HCT116 (cell line): Measurements from ENCODE around the gene OASL. TPM values are rescaled to one million over a fixed set of nuclear protein-coding genes. Genes with fewer than 3 reads are reported as not detected.

ENCODE experiments used
- ATAC-seq: fragments of 200-7000 bp; cut with Tn5 transposase; 2 replicates; pipeline ENCODE4 v1.9.1; 2020; ENCODE audit warnings: mild to moderate bottlenecking, moderate library complexity
- BruUV-seq: library from RNA; stranded (reverse); fragments of 400-500 nt; replicated peaks from 2 replicates; lab custom pipeline; 2021; lab: Mats Ljungman, UMichigan
- CTCF ChIA-PET: fragments of 300-600 bp; sonication (Branson Sonifier 250); formaldehyde crosslinking; loops from one replicate; lab custom pipeline; 2021; ENCODE audit warnings: antibody characterized with exemption; lab: Charles Lee
- POLR2A ChIA-PET: fragments of 300-600, 350-600 bp; sonication (Branson Sonifier 250); formaldehyde crosslinking; loops from one replicate; lab custom pipeline; 2021; ENCODE audit warnings: antibody characterized with exemption; lab: Charles Lee
- RAD21 ChIA-PET, 2 experiments: fragments of 300-600 bp; sonication (Branson Sonifier 250); formaldehyde crosslinking; loops; one replicate each; lab custom pipeline; 2023; ENCODE audit warnings: low total read pairs in 2 of 2; ENCODE audit not compliant: uncharacterized antibody in 2 of 2, unreplicated experiment in 2 of 2, low non-redundant PET in 1 of 2; lab: Charles Lee
- DNase-seq: peaks from one replicate; pipeline ENCODE4 v3.0.0-alpha.2; 2010; ENCODE audit warnings: low read depth, low spot score
- H2AFZ ChIP-seq: fragments of 200-600 bp; shearing (Covaris generic), sonication (generic); 2 replicates; pipeline ENCODE4 v1.6.1; 2017; ENCODE audit warnings: low read depth, mixed run types, mixed read lengths, antibody characterized with exemption, low read length; ENCODE audit not compliant: poor library complexity, severe bottlenecking
- H3K27ac ChIP-seq: 2 replicates; pipeline ENCODE4 v1.5.1; 2012; ENCODE audit warnings: low read depth, low read length
- H3K27me3 ChIP-seq: fragments of 200-600 bp; sonication (generic); 2 replicates; pipeline ENCODE4 v1.6.1; 2016; ENCODE audit warnings: mixed run types, low read length, mixed read lengths; ENCODE audit not compliant: insufficient read depth
- H3K36me3 ChIP-seq, 2 experiments: fragments of 200-500 bp in 1 of 2; fragments of 200-600 bp in 1 of 2; sonication (Bioruptor generic) in 1 of 2; sonication (generic) in 1 of 2; 2 replicates each; pipeline versions ENCODE4 v1.5.1 to v1.6.1; 2014 to 2016; ENCODE audit warnings: low read length in 2 of 2, inconsistent platforms in 1 of 2, mixed read lengths in 1 of 2, mixed run types in 1 of 2; ENCODE audit not compliant: insufficient read depth in 2 of 2, control insufficient read depth in 1 of 2
- H3K4me1 ChIP-seq, 2 experiments: fragments of 200-600 bp in 1 of 2; sonication (generic) in 1 of 2; 2 replicates each; pipeline versions ENCODE4 v1.5.1 to v1.6.1; 2012 to 2017; ENCODE audit warnings: low read length in 2 of 2, inconsistent platforms in 1 of 2, mild to moderate bottlenecking in 1 of 2, mixed read lengths in 1 of 2, mixed run types in 1 of 2, moderate library complexity in 1 of 2; ENCODE audit not compliant: insufficient read depth in 2 of 2, control insufficient read depth in 1 of 2
- H3K4me2 ChIP-seq: fragments of 200-600 bp; sonication (generic); 2 replicates; pipeline ENCODE4 v1.6.1; 2017; ENCODE audit warnings: mixed run types, low read length, mixed read lengths
- H3K4me3 ChIP-seq, 2 experiments: fragments of 200-600 bp in 1 of 2; sonication (generic) in 1 of 2; replicated peaks in 1 of 2; 2 replicates each; pipeline ENCODE4 v1.5.1; 2011 to 2016; ENCODE audit warnings: low read length in 2 of 2, control low read depth in 1 of 2, low read depth in 1 of 2, mild to moderate bottlenecking in 1 of 2, mixed read lengths in 1 of 2, mixed run types in 1 of 2
- H3K79me2 ChIP-seq: fragments of 200-600 bp; sonication (generic); 2 replicates; pipeline ENCODE4 v1.6.1; 2017; ENCODE audit warnings: mild to moderate bottlenecking, mixed run types, low read length, moderate library complexity, mixed read lengths; ENCODE audit not compliant: insufficient read depth
- H3K9ac ChIP-seq: fragments of 200-600 bp; sonication (generic); 2 replicates; pipeline ENCODE4 v1.6.1; 2016; ENCODE audit warnings: low read length, mixed read lengths
- H3K9me2 ChIP-seq: fragments of 200-600 bp; sonication (generic), shearing (Covaris generic); 2 replicates; pipeline ENCODE4 v1.6.1; 2017; ENCODE audit warnings: mixed run types, mild to moderate bottlenecking, moderate library complexity; ENCODE audit not compliant: insufficient read depth
- H3K9me3 ChIP-seq, 2 experiments: fragments of 200-500 bp in 1 of 2; fragments of 200-600 bp in 1 of 2; sonication (Bioruptor generic) in 1 of 2; sonication (generic) in 1 of 2; 2 replicates each; pipeline ENCODE4 v1.6.1; 2014 to 2017; ENCODE audit warnings: low read length in 2 of 2, mixed read lengths in 2 of 2, inconsistent platforms in 1 of 2, low read depth in 1 of 2, mild to moderate bottlenecking in 1 of 2, mixed run types in 1 of 2, moderate library complexity in 1 of 2; ENCODE audit not compliant: control insufficient read depth in 1 of 2, insufficient read depth in 1 of 2
- H4K20me1 ChIP-seq: fragments of 200-600 bp; sonication (generic), shearing (Covaris generic); 2 replicates; pipeline ENCODE4 v1.6.1; 2017; ENCODE audit warnings: mixed run types, mild to moderate bottlenecking, moderate library complexity; ENCODE audit not compliant: insufficient read depth
- CEBPB ChIP-seq: IDR thresholded peaks from 2 replicates; pipeline ENCODE4 v1.6.1; 2012; ENCODE audit warnings: low read depth
- ELF1 ChIP-seq: IDR thresholded peaks from 2 replicates; pipeline ENCODE4 v1.6.1; 2012; ENCODE audit warnings: low read depth, borderline replicate concordance
- EZH2 ChIP-seq: fragments of 200-600 bp; sonication (generic); IDR thresholded peaks from 2 replicates; pipeline ENCODE4 v1.6.1; 2017; ENCODE audit warnings: antibody characterized with exemption, mixed run types
- REST ChIP-seq: IDR thresholded peaks from 2 replicates; pipeline ENCODE4 v1.6.1; 2012; ENCODE audit warnings: low read depth
- SRF ChIP-seq: IDR thresholded peaks from 2 replicates; pipeline ENCODE4 v1.6.1; 2012; ENCODE audit warnings: low read depth
- ZBTB33 ChIP-seq: IDR thresholded peaks from 2 replicates; pipeline ENCODE4 v1.6.1; 2011; ENCODE audit warnings: mild to moderate bottlenecking, low read length, moderate library complexity; ENCODE audit not compliant: insufficient replicate concordance; ENCODE audit errors: extremely low read depth
- intact Hi-C: fragments of 100-400 bp; cut with micrococcal nuclease; formaldehyde crosslinking; loops from 2 replicates; pipeline ENCODE4 v1.10.0; 2022
- total RNA-seq: library from RNA; stranded (reverse); gene quantifications from one replicate; pipeline ENCODE4 v1.2.1, GENCODE V29; 2021; ENCODE audit not compliant: unreplicated experiment

Gene OASL
- total RNA-seq, 1 experiment from 2014 or later, result 4.1 TPM

- ChIA-PET RAD21 (no interaction called here), POLR2A (no interaction called here), CTCF (no interaction called here)
- no peak for TF ChIP-seq CEBPB
- H3K4me2 ChIP-seq, result no peak overlapping the region
- H3K4me1 ChIP-seq, result peaks cover 0 to 8% of the 10 kb centered on the region in 2 experiments; a peak in 1 of 4 replicates
- ATAC-seq (no peak), DNase-seq (no peak)
- no peak overlapping the region for H3K9ac ChIP-seq
- H3K27me3 ChIP-seq, result no peaks in the 10 kb centered on the region
- no peaks in the 10 kb centered on the region for H3K9me2 ChIP-seq
- H2AFZ ChIP-seq, result no peak overlapping the region
- no peak overlapping the region for H3K27ac ChIP-seq
- intact Hi-C loops, result no loop called here
- H3K36me3 ChIP-seq, result no peaks in the 10 kb centered on the region
- H4K20me1 ChIP-seq, result no peaks in the 10 kb centered on the region
- H3K9me3 ChIP-seq, result no peaks in the 10 kb centered on the region
- no peak overlapping the region for H3K4me3 ChIP-seq
- BruUV-seq, result no TSS peak
- no peaks in the 10 kb centered on the region for H3K79me2 ChIP-seq
These were observed 17.3 kb downstream of the OASL start for GRCh38 chr12:121021754-121022153.

GRCh38 chr12:121018860-121019617 is 20.0 kb downstream of the OASL start:
- H3K4me3 ChIP-seq, result no peak overlapping the region
- no peak overlapping the region for H2AFZ ChIP-seq
- peaks cover 5 to 7% of the 10 kb centered on the region in 2 experiments; a peak in 3 of 4 replicates for H3K4me1 ChIP-seq
- H3K4me2 ChIP-seq, result no peak overlapping the region
- intact Hi-C loops, result no loop called here
- H3K9me2 ChIP-seq, result no peaks in the 10 kb centered on the region
- no peak for DNase-seq
- CTCF ChIA-PET, result interaction anchor here (0.9 kb wide), 1 partner anchor 8 kb away, joined by 3 read pairs; no protein-coding TSS in a partner anchor
- peaks cover 16% of the 10 kb centered on the region for H3K79me2 ChIP-seq
- no peaks in the 10 kb centered on the region for H3K9me3 ChIP-seq
- TF ChIP-seq ZBTB33 (no peak), ELF1 (no peak), REST (no peak), SRF (no peak), EZH2 (no peak)
- TF ChIP-seq, all 23 proteins: peak for 0
- no TSS peak for BruUV-seq
- RAD21 ChIA-PET, result no interaction called here
- H3K9ac ChIP-seq, result no peak overlapping the region
- POLR2A ChIA-PET, result no interaction called here
- no peak for ATAC-seq
- H4K20me1 ChIP-seq, result no peaks in the 10 kb centered on the region
- H3K27ac ChIP-seq, result no peak overlapping the region
- H3K27me3 ChIP-seq, result no peaks in the 10 kb centered on the region
- H3K36me3 ChIP-seq, result no peaks in the 10 kb centered on the region
